Measurements from ENCODE around the gene COPZ1.

DNA sequence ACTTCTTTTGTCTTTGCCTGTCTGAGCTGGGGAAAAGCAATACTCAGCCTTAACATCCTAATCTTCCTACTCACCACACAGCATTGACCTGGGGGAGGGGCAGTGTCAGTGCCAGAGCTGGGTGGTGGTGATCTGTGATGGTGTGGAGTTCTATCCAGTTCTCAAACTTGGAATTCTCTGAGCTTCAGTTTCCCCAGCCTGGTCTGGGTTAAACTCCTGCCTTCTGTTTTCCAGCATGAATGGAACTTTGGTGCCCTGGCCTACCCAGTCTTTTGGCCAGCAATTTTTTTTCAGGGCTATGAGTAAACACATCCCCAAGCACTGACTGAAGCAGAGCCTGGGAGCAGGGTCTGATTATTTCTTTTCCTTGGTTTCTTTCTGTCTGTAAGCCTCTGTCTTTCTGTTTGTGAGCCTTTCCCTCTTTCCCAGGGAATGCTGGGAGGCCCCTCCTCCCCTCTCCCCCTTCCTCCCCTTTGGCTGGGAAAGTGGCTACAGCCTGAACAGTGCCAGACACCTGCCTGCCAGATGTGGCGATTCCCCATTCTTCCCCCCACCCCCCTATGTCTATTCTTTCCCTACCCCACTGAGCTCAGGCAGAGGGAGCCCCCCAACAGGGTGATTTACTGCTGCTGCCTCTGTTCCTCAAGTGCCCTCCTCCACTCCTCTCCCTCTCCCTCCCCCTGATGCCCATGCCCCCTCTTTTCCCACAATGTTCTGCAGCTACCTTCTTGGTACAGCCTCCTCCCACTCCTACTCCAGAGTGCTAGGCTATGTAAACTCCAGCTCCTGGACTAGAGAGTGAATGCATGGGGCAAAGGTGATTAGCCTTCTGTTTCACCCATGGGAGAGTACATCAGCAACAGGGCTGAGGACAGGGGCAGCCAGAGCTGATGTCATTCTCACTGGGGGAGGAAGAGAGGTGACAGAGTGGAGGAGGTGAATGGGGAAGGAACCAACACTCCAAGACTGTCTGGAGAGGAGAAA, 28.3 kb downstream of the COPZ1 start:
- TF ChIP-seq POLR2A (IDR thresholded peaks at IDR 0.05): no peak
- no peak for TF ChIP-seq CTCF (IDR thresholded peaks at IDR 0.05)

Data from prostate gland (tissue), 2 donors.